ENCODE data around the gene GMDS.

The GMDS gene

GRCh38 chr6:1893470-1894130, 351.8 kb downstream of the GMDS start:
- no peak for DNase-seq
- H4K20me1 ChIP-seq (ENCODE audit: insufficient read depth, low read length): no peaks in the 10 kb centered on the region

GRCh38 chr6:1892716-1893115, 352.7 kb downstream of the GMDS start:
- H3K4me2 ChIP-seq (ENCODE audit: low read depth, low read length): no peak overlapping the region
- H3K27me3 ChIP-seq (replicated peaks; ENCODE audit: insufficient read depth, low read length): no peaks in the 10 kb centered on the region
- H3K9ac ChIP-seq (ENCODE audit: low read length): no peak overlapping the region
- H3K9me3 ChIP-seq (replicated peaks; ENCODE audit: insufficient read depth, low read length): no peaks in the 10 kb centered on the region
- no peaks in the 10 kb centered on the region for H3K79me2 ChIP-seq (ENCODE audit: low read length)
- no peak for TF ChIP-seq EZH2 (optimal IDR thresholded peaks at IDR 0.05; ENCODE audit: low read depth, low read length)
- no peak for TF ChIP-seq CTCF (IDR thresholded peaks at IDR 0.05; ENCODE audit: low read length)
- no peak for TF ChIP-seq EZH2phosphoT487 (IDR thresholded peaks at IDR 0.05; ENCODE audit: low read length)
- no peaks in the 10 kb centered on the region for H3K36me3 ChIP-seq (replicated peaks; ENCODE audit: insufficient read depth, low read length)
- H3K4me1 ChIP-seq (ENCODE audit: low read length): no peaks in the 10 kb centered on the region
- H3K4me3 ChIP-seq (ENCODE audit: low read length): no peak overlapping the region
- H3K27ac ChIP-seq (ENCODE audit: low read length): no peak overlapping the region
- no peak overlapping the region for H2AFZ ChIP-seq (ENCODE audit: low read length)
- DNase-seq: no peak
- H3F3A ChIP-seq (ENCODE audit: insufficient read depth, low read length): no peaks in the 10 kb centered on the region
- H3K9me2 ChIP-seq (replicated peaks; ENCODE audit: insufficient read depth, low read length): no peaks in the 10 kb centered on the region
- H4K20me1 ChIP-seq (ENCODE audit: insufficient read depth, low read length): no peaks in the 10 kb centered on the region

More at GRCh38 chr6:1893470-1894130, 351.8 kb downstream of the GMDS start:
- Histone ChIP-seq H2AFZ (ENCODE audit: low read length) (no peak overlapping the region), H3K4me1 (ENCODE audit: low read length) (no peaks in the 10 kb centered on the region), H3K36me3 (replicated peaks; ENCODE audit: insufficient read depth, low read length) (no peaks in the 10 kb centered on the region), H3K79me2 (ENCODE audit: low read length) (no peaks in the 10 kb centered on the region), H3K27me3 (replicated peaks; ENCODE audit: insufficient read depth, low read length) (no peaks in the 10 kb centered on the region), H3F3A (ENCODE audit: insufficient read depth, low read length) (no peaks in the 10 kb centered on the region), H3K4me2 (ENCODE audit: low read depth, low read length) (no peak overlapping the region), H3K9me3 (replicated peaks; ENCODE audit: insufficient read depth, low read length) (no peaks in the 10 kb centered on the region), H3K27ac (ENCODE audit: low read length) (no peak overlapping the region), H3K9ac (ENCODE audit: low read length) (no peak overlapping the region), H3K4me3 (ENCODE audit: low read length) (no peak overlapping the region), H3K9me2 (replicated peaks; ENCODE audit: insufficient read depth, low read length) (no peaks in the 10 kb centered on the region)
- TF ChIP-seq EZH2phosphoT487 (IDR thresholded peaks at IDR 0.05; ENCODE audit: low read length) (no peak), EZH2 (optimal IDR thresholded peaks at IDR 0.05; ENCODE audit: low read depth, low read length) (no peak), CTCF (IDR thresholded peaks at IDR 0.05; ENCODE audit: low read length) (no peak)

GRCh38 chr6:1890987-1891386, 354.4 kb downstream of the GMDS start:
- Histone ChIP-seq H4K20me1 (ENCODE audit: insufficient read depth, low read length) (no peaks in the 10 kb centered on the region), H3K36me3 (replicated peaks; ENCODE audit: insufficient read depth, low read length) (no peaks in the 10 kb centered on the region), H3K4me2 (ENCODE audit: low read depth, low read length) (no peak overlapping the region), H3K9me2 (replicated peaks; ENCODE audit: insufficient read depth, low read length) (no peaks in the 10 kb centered on the region), H3K79me2 (ENCODE audit: low read length) (no peaks in the 10 kb centered on the region), H3F3A (ENCODE audit: insufficient read depth, low read length) (no peaks in the 10 kb centered on the region), H2AFZ (ENCODE audit: low read length) (no peak overlapping the region), H3K4me3 (ENCODE audit: low read length) (no peak overlapping the region), H3K9me3 (replicated peaks; ENCODE audit: insufficient read depth, low read length) (no peaks in the 10 kb centered on the region), H3K27ac (ENCODE audit: low read length) (no peak overlapping the region), H3K4me1 (ENCODE audit: low read length) (no peaks in the 10 kb centered on the region), H3K9ac (ENCODE audit: low read length) (no peak overlapping the region), H3K27me3 (replicated peaks; ENCODE audit: insufficient read depth, low read length) (no peaks in the 10 kb centered on the region)
- no peak for DNase-seq
- no peak for TF ChIP-seq EZH2phosphoT487 (IDR thresholded peaks at IDR 0.05; ENCODE audit: low read length)
- TF ChIP-seq EZH2 (optimal IDR thresholded peaks at IDR 0.05; ENCODE audit: low read depth, low read length): no peak
- TF ChIP-seq CTCF (IDR thresholded peaks at IDR 0.05; ENCODE audit: low read length): no peak
